HCT116 (cell line): Measurements from ENCODE around the gene ISYNA1. TPM values are rescaled to one million over a fixed set of nuclear protein-coding genes. Genes with fewer than 3 reads are reported as not detected.
A peak's percentile ranks its signal among the peaks of the same experiment; 100 is the strongest.

ENCODE experiments used
- ATAC-seq: fragments of 200-7000 bp; cut with Tn5 transposase; 2 replicates; pipeline ENCODE4 v1.9.1; 2020; ENCODE audit warnings: mild to moderate bottlenecking, moderate library complexity
- BruUV-seq: library from RNA; stranded (reverse); fragments of 400-500 nt; replicated peaks from 2 replicates; lab custom pipeline; 2021; lab: Mats Ljungman, UMichigan
- CTCF ChIA-PET: fragments of 300-600 bp; sonication (Branson Sonifier 250); formaldehyde crosslinking; loops from one replicate; lab custom pipeline; 2021; ENCODE audit warnings: antibody characterized with exemption; lab: Charles Lee
- POLR2A ChIA-PET: fragments of 300-600, 350-600 bp; sonication (Branson Sonifier 250); formaldehyde crosslinking; loops from one replicate; lab custom pipeline; 2021; ENCODE audit warnings: antibody characterized with exemption; lab: Charles Lee
- RAD21 ChIA-PET, 2 experiments: fragments of 300-600 bp; sonication (Branson Sonifier 250); formaldehyde crosslinking; loops; one replicate each; lab custom pipeline; 2023; ENCODE audit warnings: low total read pairs in 2 of 2; ENCODE audit not compliant: uncharacterized antibody in 2 of 2, unreplicated experiment in 2 of 2, low non-redundant PET in 1 of 2; lab: Charles Lee
- DNase-seq: peaks from one replicate; pipeline ENCODE4 v3.0.0-alpha.2; 2010; ENCODE audit warnings: low read depth, low spot score
- H2AFZ ChIP-seq: fragments of 200-600 bp; shearing (Covaris generic), sonication (generic); 2 replicates; pipeline ENCODE4 v1.6.1; 2017; ENCODE audit warnings: low read depth, mixed run types, mixed read lengths, antibody characterized with exemption, low read length; ENCODE audit not compliant: poor library complexity, severe bottlenecking
- H3K27ac ChIP-seq: 2 replicates; pipeline ENCODE4 v1.5.1; 2012; ENCODE audit warnings: low read depth, low read length
- H3K27me3 ChIP-seq: fragments of 200-600 bp; sonication (generic); 2 replicates; pipeline ENCODE4 v1.6.1; 2016; ENCODE audit warnings: mixed run types, low read length, mixed read lengths; ENCODE audit not compliant: insufficient read depth
- H3K36me3 ChIP-seq, 2 experiments: fragments of 200-500 bp in 1 of 2; fragments of 200-600 bp in 1 of 2; sonication (Bioruptor generic) in 1 of 2; sonication (generic) in 1 of 2; 2 replicates each; pipeline versions ENCODE4 v1.5.1 to v1.6.1; 2014 to 2016; ENCODE audit warnings: low read length in 2 of 2, inconsistent platforms in 1 of 2, mixed read lengths in 1 of 2, mixed run types in 1 of 2; ENCODE audit not compliant: insufficient read depth in 2 of 2, control insufficient read depth in 1 of 2
- H3K4me1 ChIP-seq, 2 experiments: fragments of 200-600 bp in 1 of 2; sonication (generic) in 1 of 2; 2 replicates each; pipeline versions ENCODE4 v1.5.1 to v1.6.1; 2012 to 2017; ENCODE audit warnings: low read length in 2 of 2, inconsistent platforms in 1 of 2, mild to moderate bottlenecking in 1 of 2, mixed read lengths in 1 of 2, mixed run types in 1 of 2, moderate library complexity in 1 of 2; ENCODE audit not compliant: insufficient read depth in 2 of 2, control insufficient read depth in 1 of 2
- H3K4me2 ChIP-seq: fragments of 200-600 bp; sonication (generic); 2 replicates; pipeline ENCODE4 v1.6.1; 2017; ENCODE audit warnings: mixed run types, low read length, mixed read lengths
- H3K4me3 ChIP-seq, 2 experiments: fragments of 200-600 bp in 1 of 2; sonication (generic) in 1 of 2; replicated peaks in 1 of 2; 2 replicates each; pipeline ENCODE4 v1.5.1; 2011 to 2016; ENCODE audit warnings: low read length in 2 of 2, control low read depth in 1 of 2, low read depth in 1 of 2, mild to moderate bottlenecking in 1 of 2, mixed read lengths in 1 of 2, mixed run types in 1 of 2
- H3K79me2 ChIP-seq: fragments of 200-600 bp; sonication (generic); 2 replicates; pipeline ENCODE4 v1.6.1; 2017; ENCODE audit warnings: mild to moderate bottlenecking, mixed run types, low read length, moderate library complexity, mixed read lengths; ENCODE audit not compliant: insufficient read depth
- H3K9ac ChIP-seq: fragments of 200-600 bp; sonication (generic); 2 replicates; pipeline ENCODE4 v1.6.1; 2016; ENCODE audit warnings: low read length, mixed read lengths
- H3K9me2 ChIP-seq: fragments of 200-600 bp; sonication (generic), shearing (Covaris generic); 2 replicates; pipeline ENCODE4 v1.6.1; 2017; ENCODE audit warnings: mixed run types, mild to moderate bottlenecking, moderate library complexity; ENCODE audit not compliant: insufficient read depth
- H3K9me3 ChIP-seq, 2 experiments: fragments of 200-500 bp in 1 of 2; fragments of 200-600 bp in 1 of 2; sonication (Bioruptor generic) in 1 of 2; sonication (generic) in 1 of 2; 2 replicates each; pipeline ENCODE4 v1.6.1; 2014 to 2017; ENCODE audit warnings: low read length in 2 of 2, mixed read lengths in 2 of 2, inconsistent platforms in 1 of 2, low read depth in 1 of 2, mild to moderate bottlenecking in 1 of 2, mixed run types in 1 of 2, moderate library complexity in 1 of 2; ENCODE audit not compliant: control insufficient read depth in 1 of 2, insufficient read depth in 1 of 2
- H4K20me1 ChIP-seq: fragments of 200-600 bp; sonication (generic), shearing (Covaris generic); 2 replicates; pipeline ENCODE4 v1.6.1; 2017; ENCODE audit warnings: mixed run types, mild to moderate bottlenecking, moderate library complexity; ENCODE audit not compliant: insufficient read depth
- CBX3 ChIP-seq: IDR thresholded peaks from 2 replicates; pipeline ENCODE4 v1.6.1; 2012; ENCODE audit warnings: low read depth
- CEBPB ChIP-seq: IDR thresholded peaks from 2 replicates; pipeline ENCODE4 v1.6.1; 2012; ENCODE audit warnings: low read depth
- CTCF ChIP-seq, 3 experiments: fragments of 200-600 bp in 1 of 3; sonication (generic) in 1 of 3; IDR thresholded peaks in 2 of 3; conservative IDR thresholded peaks in 1 of 3; 2 replicates each; pipeline ENCODE4 v1.5.1; 2012 to 2017; ENCODE audit warnings: low read depth in 2 of 3, low read length in 2 of 3, antibody characterized with exemption in 1 of 3, borderline replicate concordance in 1 of 3, control low read depth in 1 of 3, mild to moderate bottlenecking in 1 of 3, mixed read lengths in 1 of 3, mixed run types in 1 of 3, moderate library complexity in 1 of 3; ENCODE audit not compliant: insufficient read depth in 1 of 3
- EZH2 ChIP-seq: fragments of 200-600 bp; sonication (generic); IDR thresholded peaks from 2 replicates; pipeline ENCODE4 v1.6.1; 2017; ENCODE audit warnings: antibody characterized with exemption, mixed run types
- RAD21 ChIP-seq: IDR thresholded peaks from 2 replicates; pipeline ENCODE4 v1.6.1; 2012; ENCODE audit warnings: low read depth, mild to moderate bottlenecking
- intact Hi-C: fragments of 100-400 bp; cut with micrococcal nuclease; formaldehyde crosslinking; loops from 2 replicates; pipeline ENCODE4 v1.10.0; 2022
- total RNA-seq: library from RNA; stranded (reverse); gene quantifications from one replicate; pipeline ENCODE4 v1.2.1, GENCODE V29; 2021; ENCODE audit not compliant: unreplicated experiment

The ISYNA1 gene
- total RNA-seq, 1 experiment from 2014 or later: 365 TPM

DNA sequence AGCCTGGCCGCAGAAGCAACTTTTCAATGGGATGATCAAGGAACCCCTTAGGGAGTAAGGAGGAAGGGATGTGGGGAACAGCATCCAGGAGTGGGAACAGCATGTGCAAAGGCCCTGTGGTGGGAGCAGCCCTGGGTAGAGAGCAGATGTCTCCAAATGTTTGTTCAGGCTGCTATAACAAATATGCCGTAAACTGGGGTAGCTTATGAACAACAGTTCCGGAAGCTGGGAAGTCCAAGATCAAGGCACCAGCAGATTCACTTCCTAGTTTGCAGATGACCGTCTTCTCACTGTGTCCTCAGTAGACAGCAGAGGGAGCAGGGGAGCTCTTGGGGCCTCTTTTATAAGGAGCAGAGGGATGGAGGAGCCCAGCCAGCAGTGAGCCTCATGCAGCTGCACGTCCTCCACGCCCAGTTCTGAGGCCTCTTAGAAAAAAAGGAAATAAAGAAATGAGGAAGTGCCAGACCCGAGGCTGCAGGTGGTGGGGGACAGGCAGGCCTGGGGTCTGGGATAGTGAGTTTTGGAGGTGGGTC, 36.3 kb downstream of the ISYNA1 start:
- Histone ChIP-seq H3K36me3 (no peaks in the 10 kb centered on the region), H3K4me2 (no peak overlapping the region), H3K79me2 (no peaks in the 10 kb centered on the region), H3K4me1 (peaks cover 9 to 22% of the 10 kb centered on the region in 2 experiments), H3K27ac (peak overlapping the region; percentile 35; the same call in 1 of the 2 replicates), H3K27me3 (no peaks in the 10 kb centered on the region), H2AFZ (no peak overlapping the region), H3K9me2 (no peaks in the 10 kb centered on the region), H4K20me1 (no peaks in the 10 kb centered on the region), H3K9me3 (no peaks in the 10 kb centered on the region), H3K9ac (no peak overlapping the region), H3K4me3 (no peak overlapping the region)
- ATAC-seq: peak; percentile 83
- TF ChIP-seq CBX3 (0 out of 2 replicates have a peak, but pooled peaks have one; percentile 26), CTCF (IDR thresholded peaks at IDR 0.05 in 2 of 3, conservative IDR thresholded peaks at IDR 0.05 in 1 of 3; ENCODE audit: borderline replicate concordance in 1 of 3, insufficient read depth in 1 of 3, low read depth in 2 of 3, low read length in 2 of 3) (peak in 2 of 3 experiments; percentile 31 to 40; a peak in 4 of 6 replicates), RAD21 (0 out of 2 replicates have a peak, but pooled peaks have one; percentile 28), CEBPB (no peak)
- no peak for DNase-seq
- ChIA-PET RAD21 (no interaction called here), CTCF (interaction anchor here (1.0 to 1.1 kb wide), 3 partner anchors 8 to 53 kb away, joined by 3 read pairs; no protein-coding TSS in a partner anchor), POLR2A (interaction anchor here (0.6 to 2.2 kb wide), 4 partner anchors 16 to 838 kb away, joined by 3 to 11 read pairs (median 4); partner anchors contain the start of gene GDF15)
- intact Hi-C loops: no loop called here
- no TSS peak for BruUV-seq

GRCh38 chr19:18399008-18399407, 38.9 kb downstream of the ISYNA1 start:
- no peak for ATAC-seq
- no peak overlapping the region for H3K27ac ChIP-seq
- POLR2A ChIA-PET: interaction anchor here (0.8 to 2.4 kb wide), 3 partner anchors 9 to 13 kb away, joined by 4 to 10 read pairs (median 5); partner anchors contain the start of gene GDF15
- no peaks in the 10 kb centered on the region for H3K9me3 ChIP-seq
- peaks cover 9 to 22% of the 10 kb centered on the region in 2 experiments for H3K4me1 ChIP-seq
- no TSS peak for BruUV-seq
- no peak for DNase-seq
- intact Hi-C loops: no loop called here
- no peaks in the 10 kb centered on the region for H3K36me3 ChIP-seq
- H4K20me1 ChIP-seq: no peaks in the 10 kb centered on the region
- RAD21 ChIA-PET: no interaction called here
- CTCF ChIA-PET: no interaction called here
- no peak overlapping the region for H3K4me2 ChIP-seq
- H3K4me3 ChIP-seq: no peak overlapping the region
- no peaks in the 10 kb centered on the region for H3K79me2 ChIP-seq
- TF ChIP-seq EZH2: no peak
- TF ChIP-seq, all 23 proteins: peak for 0
- no peak overlapping the region for H2AFZ ChIP-seq
- H3K27me3 ChIP-seq: no peaks in the 10 kb centered on the region
- no peaks in the 10 kb centered on the region for H3K9me2 ChIP-seq
- no peak overlapping the region for H3K9ac ChIP-seq
